ENCODE results near the gene LRRN3.

LRRN3 gene

DNA sequence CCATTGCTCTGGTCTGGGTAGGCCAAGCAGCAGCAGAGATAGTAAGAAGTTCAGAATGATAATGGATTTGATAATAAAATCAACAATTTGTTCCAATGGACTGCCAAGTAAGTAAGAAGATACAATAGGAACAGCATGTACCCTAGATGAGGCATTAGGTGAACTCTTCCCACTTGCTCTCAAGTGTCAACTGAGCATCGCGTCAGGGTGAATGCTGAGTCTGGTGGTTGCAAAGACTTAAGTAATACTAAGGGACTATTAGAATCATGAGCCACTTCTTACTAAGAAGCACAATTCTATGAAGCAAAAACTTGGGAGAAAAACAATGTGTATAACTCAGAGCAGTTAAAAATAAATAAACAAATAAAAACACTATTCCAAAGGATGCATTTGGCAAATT lies 54.5 kb downstream of the LRRN3 start:
- TF ChIP-seq, protein P1, sequence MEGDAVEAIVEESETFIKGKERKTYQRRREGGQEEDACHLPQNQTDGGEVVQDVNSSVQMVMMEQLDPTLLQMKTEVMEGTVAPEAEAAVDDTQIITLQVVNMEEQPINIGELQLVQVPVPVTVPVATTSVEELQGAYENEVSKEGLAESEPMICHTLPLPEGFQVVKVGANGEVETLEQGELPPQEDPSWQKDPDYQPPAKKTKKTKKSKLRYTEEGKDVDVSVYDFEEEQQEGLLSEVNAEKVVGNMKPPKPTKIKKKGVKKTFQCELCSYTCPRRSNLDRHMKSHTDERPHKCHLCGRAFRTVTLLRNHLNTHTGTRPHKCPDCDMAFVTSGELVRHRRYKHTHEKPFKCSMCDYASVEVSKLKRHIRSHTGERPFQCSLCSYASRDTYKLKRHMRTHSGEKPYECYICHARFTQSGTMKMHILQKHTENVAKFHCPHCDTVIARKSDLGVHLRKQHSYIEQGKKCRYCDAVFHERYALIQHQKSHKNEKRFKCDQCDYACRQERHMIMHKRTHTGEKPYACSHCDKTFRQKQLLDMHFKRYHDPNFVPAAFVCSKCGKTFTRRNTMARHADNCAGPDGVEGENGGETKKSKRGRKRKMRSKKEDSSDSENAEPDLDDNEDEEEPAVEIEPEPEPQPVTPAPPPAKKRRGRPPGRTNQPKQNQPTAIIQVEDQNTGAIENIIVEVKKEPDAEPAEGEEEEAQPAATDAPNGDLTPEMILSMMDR (IDR thresholded peaks at IDR 0.05; ENCODE audit: extremely low read depth, missing control alignments) = no peak

DNA sequence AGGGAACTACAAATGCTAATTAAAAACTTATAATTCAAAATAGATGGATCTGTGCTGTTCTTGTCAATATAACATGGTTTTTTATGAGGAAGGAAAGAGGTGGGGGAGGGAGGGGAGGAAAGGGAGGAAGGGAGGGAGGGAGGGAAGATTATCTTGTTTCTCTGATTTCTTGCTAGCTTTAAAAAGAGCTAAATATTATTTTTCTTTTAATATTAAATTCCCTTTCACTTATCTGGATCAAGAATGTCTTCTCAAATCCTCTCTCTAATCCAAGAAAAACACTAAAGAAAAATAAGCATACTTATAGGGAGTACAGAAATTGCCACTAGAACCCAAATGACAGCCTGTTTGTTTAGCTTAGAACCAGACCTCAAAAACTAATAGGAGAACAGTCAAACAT lies 55.2 kb downstream of the LRRN3 start:
- DNase-seq (ENCODE audit: low spot score) = no peak
- TF ChIP-seq, protein P1 (IDR thresholded peaks at IDR 0.05; ENCODE audit: extremely low read depth, missing control alignments) = no peak

More for the DNA sequence above, 54.5 kb downstream of the LRRN3 start:
- no peak for DNase-seq (ENCODE audit: low spot score)

DNA sequence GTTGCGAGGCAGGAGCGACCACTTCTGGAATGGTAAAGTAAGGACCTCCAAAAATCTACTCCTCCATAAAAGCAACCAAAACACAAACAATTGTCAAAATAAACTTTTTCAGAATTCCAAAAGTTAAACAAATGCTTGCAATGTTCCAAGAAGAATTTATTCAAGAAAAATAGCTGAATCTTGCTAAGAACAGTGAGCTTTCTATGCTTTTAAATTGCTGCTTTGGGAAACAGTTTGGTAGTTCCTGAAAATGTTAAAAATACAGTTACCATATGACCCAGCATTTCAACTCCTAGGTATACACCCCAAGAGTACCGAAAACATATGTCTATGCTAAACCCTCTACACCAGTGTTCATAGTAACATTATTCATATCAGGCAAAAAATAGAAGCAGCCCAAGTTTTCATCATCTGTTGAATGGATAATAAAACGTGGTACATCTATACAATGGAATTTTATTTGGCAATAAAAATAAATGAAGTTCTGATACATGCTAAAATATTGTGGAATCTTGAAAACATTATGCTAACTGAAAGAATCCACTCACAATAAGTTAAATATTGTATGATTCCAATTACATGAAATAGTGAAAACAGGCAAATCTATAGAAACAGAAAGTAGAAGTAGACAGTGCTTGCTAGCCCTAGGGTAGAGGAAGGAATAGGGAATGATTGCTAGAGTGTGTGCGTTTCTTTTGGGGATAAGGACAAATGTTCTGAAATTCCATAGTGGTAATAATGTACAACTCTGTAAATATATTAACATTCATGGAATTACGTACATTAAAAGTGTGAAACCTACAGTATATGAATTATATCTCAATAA lies 57.0 kb downstream of the LRRN3 start:
- TF ChIP-seq, protein P1 (IDR thresholded peaks at IDR 0.05; ENCODE audit: extremely low read depth, missing control alignments) = no peak
- no peak for DNase-seq (ENCODE audit: low spot score)

DNA sequence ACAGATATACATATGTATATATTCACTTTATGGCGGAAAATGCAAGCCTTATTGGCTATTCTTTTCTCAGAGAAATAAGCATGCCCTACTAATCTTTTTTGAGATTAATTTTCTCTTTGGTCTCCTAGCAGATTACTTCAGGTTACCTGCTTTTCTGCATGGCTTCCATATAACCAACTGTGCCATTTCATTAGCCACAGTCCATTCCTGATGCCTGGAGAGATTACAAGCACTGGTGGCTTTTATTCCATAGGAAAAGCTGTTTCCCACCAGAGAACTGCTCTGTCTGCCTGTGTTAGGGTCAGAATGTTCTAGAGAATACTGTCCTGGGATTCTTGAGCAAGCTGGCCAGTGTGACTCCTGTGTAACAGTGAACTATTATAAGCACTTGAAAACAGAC lies 59.8 kb downstream of the LRRN3 start:
- DNase-seq (ENCODE audit: low spot score) = no peak
- TF ChIP-seq, protein P1 (IDR thresholded peaks at IDR 0.05; ENCODE audit: extremely low read depth, missing control alignments) = no peak

DNA sequence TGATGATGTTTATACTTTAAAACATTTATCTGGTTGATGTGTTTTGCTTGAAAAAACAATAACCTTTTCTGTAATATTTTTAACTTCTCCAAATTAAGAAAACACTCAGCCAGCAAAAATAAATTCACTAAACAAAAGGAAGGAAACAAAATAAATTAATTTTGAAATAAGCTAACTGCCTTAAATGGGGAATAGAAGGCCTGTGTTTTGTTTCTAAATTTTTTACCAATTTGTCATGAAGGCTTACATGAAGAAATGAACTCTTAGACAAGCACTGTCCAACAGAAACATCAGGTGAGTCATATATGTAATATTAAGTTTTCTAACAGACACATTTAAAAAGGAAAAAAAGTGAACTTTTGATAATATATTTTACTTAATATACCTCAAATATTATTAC lies 68.5 kb downstream of the LRRN3 start:
- TF ChIP-seq, protein P1 (IDR thresholded peaks at IDR 0.05; ENCODE audit: extremely low read depth, missing control alignments) = no peak
- DNase-seq (ENCODE audit: low spot score) = no peak

GRCh38 chr7:111160297-111160696 lies 69.4 kb downstream of the LRRN3 start:
- no peak for DNase-seq (ENCODE audit: low spot score)
- TF ChIP-seq, protein P1 (IDR thresholded peaks at IDR 0.05; ENCODE audit: extremely low read depth, missing control alignments) = no peak

- no peak for DNase-seq (ENCODE audit: low spot score)
- TF ChIP-seq, protein P1 (IDR thresholded peaks at IDR 0.05; ENCODE audit: extremely low read depth, missing control alignments) = no peak
These were observed 71.8 kb downstream of the LRRN3 start for GRCh38 chr7:111162692-111163091.
